Uterus (tissue), 4 donors: Measurements from ENCODE around the gene MAD2L2. TPM values are rescaled to one million over a fixed set of nuclear protein-coding genes. Genes with fewer than 3 reads are reported as not detected.

Source experiments
- DNase-seq, 2 donors: peaks; one replicate each; pipeline ENCODE4 v3.0.0-alpha.2; 2019 to 2020
- H3K27ac ChIP-seq, 2 donors: fragments of 200-600 bp; sonication (generic); 1 replicate in 1 of 2; 2 replicates in 1 of 2; pipeline ENCODE4 v1.5.1; 2016 to 2018
- H3K27me3 ChIP-seq, 2 donors: fragments of 200-600 bp; sonication (generic); one replicate each; pipeline ENCODE4 v1.5.1; 2018 to 2019; ENCODE audit warnings: control low read depth in 1 of 2
- H3K36me3 ChIP-seq, 2 donors: fragments of 200-600 bp; sonication (generic); one replicate each; pipeline ENCODE4 v1.5.1; 2019; ENCODE audit warnings: control low read depth in 1 of 2
- H3K4me1 ChIP-seq, 2 donors: fragments of 200-600 bp; sonication (generic); one replicate each; pipeline ENCODE4 v1.5.1; 2018 to 2019; ENCODE audit warnings: control low read depth in 1 of 2
- H3K4me3 ChIP-seq, 2 donors: fragments of 200-600 bp; sonication (generic); 1 replicate in 1 of 2; 2 replicates in 1 of 2; pipeline ENCODE4 v1.5.1; 2018 to 2019; ENCODE audit warnings: mild to moderate bottlenecking in 1 of 2
- H3K9me3 ChIP-seq, 2 donors: fragments of 200-600 bp; sonication (generic); one replicate each; pipeline ENCODE4 v1.5.1; 2019; ENCODE audit warnings: control low read depth in 1 of 2
- CTCF ChIP-seq, 4 experiments: fragments of 200-600 bp in 2 of 4; fragments of 450-650 bp in 2 of 4; sonication (generic) in 2 of 4; IDR thresholded peaks; one replicate each; pipeline ENCODE4 v1.5.1; 2016 to 2019; ENCODE audit warnings: antibody characterized with exemption in 4 of 4, mild to moderate bottlenecking in 2 of 4, moderate library complexity in 1 of 4
- POLR2A ChIP-seq, 2 donors: fragments of 450-650 bp; IDR thresholded peaks; one replicate each; pipeline ENCODE4 v1.6.1; 2016; ENCODE audit warnings: antibody characterized with exemption in 2 of 2, mild to moderate bottlenecking in 1 of 2, moderate library complexity in 1 of 2
- intact Hi-C: fragments of 100-400 bp; cut with DNase I; formaldehyde crosslinking; loops from one replicate; pipeline ENCODE4 v1.15.1; 2023; ENCODE audit warnings: low total_unique reads
- total RNA-seq, 4 donors: library from RNA; depleted of rRNA in 3 of 4; stranded (reverse); fragments of >200 nt in 3 of 4; gene quantifications; one replicate each; pipeline versions ENCODE4 v1.1.0 to v1.2.4, GENCODE V29; 2014 to 2023
- donor health status: DM: yes; HTN: yes; CAD: no.

Gene MAD2L2
- total RNA-seq, 4 donors from 2014 or later, result 24.3 to 66.2 (median 34.6) TPM

- TF ChIP-seq POLR2A (IDR thresholded peaks at IDR 0.05) (no peak), CTCF (IDR thresholded peaks at IDR 0.05) (no peak)
Measured at GRCh38 chr1:11705596-11705995, 24.6 kb upstream of the MAD2L2 start.

GRCh38 chr1:11704691-11705475 is 23.9 kb upstream of the MAD2L2 start:
- DNase-seq, result no peak
- Histone ChIP-seq H3K4me3 (no peak overlapping the region), H3K36me3 (no peaks in the 10 kb centered on the region), H3K27me3 (peaks cover 0 to 5% of the 10 kb centered on the region in 2 donors), H3K4me1 (no peaks in the 10 kb centered on the region), H3K27ac (no peak overlapping the region), H3K9me3 (no peaks in the 10 kb centered on the region)
- intact Hi-C loops, result no loop called here
- TF ChIP-seq POLR2A (IDR thresholded peaks at IDR 0.05) (no peak), CTCF (IDR thresholded peaks at IDR 0.05) (no peak)

More at GRCh38 chr1:11705596-11705995, 24.6 kb upstream of the MAD2L2 start:
- Histone ChIP-seq H3K4me3 (no peak overlapping the region), H3K27me3 (peaks cover 0 to 5% of the 10 kb centered on the region in 2 donors), H3K36me3 (no peaks in the 10 kb centered on the region), H3K27ac (no peak overlapping the region), H3K4me1 (no peaks in the 10 kb centered on the region), H3K9me3 (no peaks in the 10 kb centered on the region)
- intact Hi-C loops, result no loop called here
- no peak for DNase-seq

GRCh38 chr1:11704194-11704529 is 23.2 kb upstream of the MAD2L2 start:
- H3K36me3 ChIP-seq, result no peaks in the 10 kb centered on the region
- intact Hi-C loops, result no loop called here
- peaks cover 0 to 5% of the 10 kb centered on the region in 2 donors for H3K27me3 ChIP-seq
- no peaks in the 10 kb centered on the region for H3K4me1 ChIP-seq
- DNase-seq, result no peak
- no peak overlapping the region for H3K27ac ChIP-seq
- no peaks in the 10 kb centered on the region for H3K9me3 ChIP-seq
- no peak for TF ChIP-seq CTCF (IDR thresholded peaks at IDR 0.05)
- TF ChIP-seq POLR2A (IDR thresholded peaks at IDR 0.05), result no peak
- no peak overlapping the region for H3K4me3 ChIP-seq

GRCh38 chr1:11703357-11704193 is 22.6 kb upstream of the MAD2L2 start:
- intact Hi-C loops, result no loop called here
- no peaks in the 10 kb centered on the region for H3K36me3 ChIP-seq
- DNase-seq, result no peak
- H3K27ac ChIP-seq, result no peak overlapping the region
- peaks cover 0 to 5% of the 10 kb centered on the region in 2 donors for H3K27me3 ChIP-seq
- H3K4me1 ChIP-seq, result no peaks in the 10 kb centered on the region
- no peaks in the 10 kb centered on the region for H3K9me3 ChIP-seq
- TF ChIP-seq CTCF (IDR thresholded peaks at IDR 0.05) (no peak), POLR2A (IDR thresholded peaks at IDR 0.05) (no peak)
- H3K4me3 ChIP-seq, result no peak overlapping the region
